ENCODE data around the gene TMBIM6.
A peak's percentile ranks its signal among the peaks of the same experiment; 100 is the strongest.
"Not testable (repeated sequence)": the region's sequence is repeated elsewhere in the genome, so short reads cannot be mapped to it uniquely, and the experiment has no call there.

The TMBIM6 gene, protein sequence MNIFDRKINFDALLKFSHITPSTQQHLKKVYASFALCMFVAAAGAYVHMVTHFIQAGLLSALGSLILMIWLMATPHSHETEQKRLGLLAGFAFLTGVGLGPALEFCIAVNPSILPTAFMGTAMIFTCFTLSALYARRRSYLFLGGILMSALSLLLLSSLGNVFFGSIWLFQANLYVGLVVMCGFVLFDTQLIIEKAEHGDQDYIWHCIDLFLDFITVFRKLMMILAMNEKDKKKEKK

DNA sequence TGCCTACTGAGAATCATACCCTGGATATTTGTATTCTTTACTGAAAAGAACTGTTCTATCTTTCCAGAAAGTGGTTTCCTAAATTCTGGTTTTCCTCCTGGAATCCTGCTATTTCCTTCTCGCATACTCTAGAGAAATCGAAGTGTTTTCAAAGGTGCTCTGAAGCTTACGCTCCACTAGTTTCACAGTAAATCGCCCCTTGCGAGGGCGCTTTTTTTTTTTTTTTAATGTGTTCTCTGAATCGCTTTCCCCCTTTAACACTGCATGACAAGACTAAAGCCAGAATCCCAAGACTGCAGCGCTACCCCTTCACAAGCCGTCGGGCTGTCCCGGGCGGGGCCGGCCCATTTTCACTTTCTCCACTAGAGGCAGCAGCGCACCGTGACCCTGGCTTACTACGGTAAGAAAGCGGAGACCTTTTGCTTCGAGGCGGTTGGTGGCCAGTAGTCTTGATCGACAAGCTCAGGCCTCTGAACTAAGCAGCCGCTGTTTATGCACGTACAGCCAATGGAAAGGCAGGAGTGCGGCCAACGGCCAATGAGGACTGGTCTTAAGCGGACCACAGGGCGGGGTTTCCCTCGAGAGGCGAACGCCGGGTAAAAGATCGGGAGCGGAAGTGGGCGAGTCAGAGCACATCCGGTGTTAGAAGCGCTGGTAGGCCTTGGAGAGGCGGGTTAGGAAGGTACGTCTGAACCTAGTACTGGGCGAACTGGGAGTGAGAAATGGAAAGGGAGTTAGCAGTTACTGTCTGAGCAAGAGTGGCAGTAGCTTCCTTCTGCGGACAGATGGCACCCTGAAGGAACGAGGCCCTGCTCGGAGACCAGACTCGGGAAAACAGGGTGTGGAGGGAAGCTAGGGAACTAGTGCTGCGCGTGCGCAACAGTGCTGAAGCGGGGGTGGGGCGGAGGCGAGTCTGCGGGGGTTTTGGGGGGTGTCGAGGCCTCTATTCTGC, at the start of gene TMBIM6:
TMBIM6 (plus strand) TSS at position 628 of the 952 bp plus-strand sequence. CDS start 10,937 bp downstream, outside the sequence.
- peak; percentile 100 for DNase-seq (ENCODE audit: low read depth)

DNA sequence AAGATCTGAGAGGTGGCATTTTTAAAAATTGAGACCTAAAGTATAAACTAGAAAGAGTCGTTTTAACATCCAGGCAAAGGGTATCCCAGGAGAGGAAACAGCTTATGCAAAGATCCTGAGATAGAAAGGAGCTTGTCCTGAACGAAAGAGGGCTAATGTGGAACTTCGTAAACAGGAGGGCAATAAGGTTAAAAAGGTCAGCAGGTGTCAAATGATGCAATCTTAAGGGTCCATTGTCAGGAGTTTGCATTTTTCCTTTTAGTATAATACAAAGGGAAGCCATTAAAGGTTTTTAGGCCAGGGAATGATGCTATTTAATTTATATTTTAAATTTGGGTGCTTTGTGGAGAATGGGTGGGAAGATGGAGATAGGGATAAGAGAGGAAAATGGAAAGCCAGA, 48.5 kb upstream of the TMBIM6 start:
- no peak for DNase-seq (ENCODE audit: low read depth)

DNA sequence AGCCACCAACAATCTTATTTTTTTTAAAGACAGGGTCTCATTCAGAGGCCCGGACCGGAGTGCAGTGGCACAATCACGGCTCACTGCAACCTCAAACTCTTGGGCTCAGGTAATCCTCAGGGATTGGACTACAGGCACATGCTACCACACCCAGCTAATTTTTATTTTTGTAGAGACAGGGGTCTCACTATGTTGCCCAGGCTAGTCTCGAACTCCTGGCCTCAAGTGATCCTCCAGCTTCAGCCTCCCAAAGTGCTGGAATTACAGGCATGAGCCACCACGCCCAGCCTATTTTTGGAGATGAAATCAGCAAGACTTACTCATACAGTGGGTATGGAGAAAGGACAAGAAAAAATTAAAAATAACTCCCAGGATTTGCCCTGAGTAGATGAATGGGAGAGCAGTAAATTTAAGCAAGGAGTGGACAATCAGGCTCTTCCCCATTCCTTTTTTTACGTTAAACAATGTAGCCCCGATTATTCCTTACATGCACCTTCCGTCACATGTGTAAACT, 47.4 kb upstream of the TMBIM6 start:
- DNase-seq (ENCODE audit: low read depth) = no peak

GRCh38 chr12:49696723-49697122, 44.6 kb upstream of the TMBIM6 start:
- DNase-seq (ENCODE audit: low read depth) = no peak

- DNase-seq (ENCODE audit: low read depth) = no peak
Measured at GRCh38 chr12:49697808-49698207, 43.5 kb upstream of the TMBIM6 start.

- DNase-seq (ENCODE audit: low read depth) = peak; percentile 67
Measured at GRCh38 chr12:49698619-49699545, 42.5 kb upstream of the TMBIM6 start.

DNA sequence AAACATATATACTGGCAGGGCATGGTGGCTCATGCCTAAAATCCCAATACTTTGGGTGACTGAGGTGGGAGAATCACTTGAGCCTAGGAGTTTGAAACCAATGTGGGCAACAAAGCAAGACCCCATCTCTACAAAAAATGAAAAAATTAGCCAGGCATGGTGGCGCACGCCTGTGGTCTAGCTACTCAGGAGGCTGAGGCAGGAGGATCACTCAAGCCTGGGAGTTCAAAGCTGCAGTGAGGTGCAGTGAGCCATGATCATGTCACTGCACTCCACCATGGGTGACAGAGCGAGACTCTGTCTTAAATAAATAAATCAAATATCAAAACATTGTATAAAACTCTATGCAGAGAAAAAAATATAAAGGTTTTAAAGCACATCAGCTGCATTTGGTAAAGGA, 39.3 kb upstream of the TMBIM6 start:
- DNase-seq (ENCODE audit: low read depth) = no peak

DNA sequence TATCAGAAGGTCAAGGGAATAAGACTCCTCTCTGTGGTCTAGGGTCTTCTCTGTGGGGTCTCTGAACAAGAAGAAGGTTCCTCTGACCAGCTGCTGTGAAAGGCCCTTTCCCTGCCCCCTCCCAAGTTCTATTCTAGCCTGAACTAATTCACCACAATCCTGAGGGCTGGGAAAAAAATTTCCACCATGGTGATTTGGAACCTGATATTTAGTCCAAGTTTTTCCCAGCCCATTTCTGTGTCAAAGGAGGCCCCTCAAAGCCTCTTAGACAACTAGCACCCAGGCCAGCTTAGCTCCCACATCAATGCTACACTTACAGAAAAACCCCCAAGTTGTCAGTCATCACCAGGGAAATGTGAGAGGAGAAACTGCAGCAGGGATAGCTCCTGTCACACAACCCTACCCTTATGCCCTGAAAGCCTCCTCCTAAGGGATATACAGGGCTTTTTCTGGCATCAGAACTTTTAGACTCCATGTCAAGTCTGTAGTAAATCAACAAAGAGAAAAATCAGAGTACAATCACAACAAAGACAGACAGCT, 38.6 kb upstream of the TMBIM6 start:
- DNase-seq (ENCODE audit: low read depth) = no peak

GRCh38 chr12:49703647-49704137, 37.7 kb upstream of the TMBIM6 start:
- peak; percentile 94 for DNase-seq (ENCODE audit: low read depth)

GRCh38 chr12:49705479-49706134, 35.8 kb upstream of the TMBIM6 start:
- peak; percentile 81 for DNase-seq (ENCODE audit: low read depth)

- DNase-seq (ENCODE audit: low read depth) = peak; percentile 67
Measured at GRCh38 chr12:49706351-49707127, 34.8 kb upstream of the TMBIM6 start.

- peak; percentile 95 for DNase-seq (ENCODE audit: low read depth)
Measured at GRCh38 chr12:49707128-49707811, 34.1 kb upstream of the TMBIM6 start, which contains the start of gene FMNL3. Gene FMNL3, minus strand, starts transcription at chr12:49707405. Its CDS starts 225 bp downstream, at chr12:49707180.

DNA sequence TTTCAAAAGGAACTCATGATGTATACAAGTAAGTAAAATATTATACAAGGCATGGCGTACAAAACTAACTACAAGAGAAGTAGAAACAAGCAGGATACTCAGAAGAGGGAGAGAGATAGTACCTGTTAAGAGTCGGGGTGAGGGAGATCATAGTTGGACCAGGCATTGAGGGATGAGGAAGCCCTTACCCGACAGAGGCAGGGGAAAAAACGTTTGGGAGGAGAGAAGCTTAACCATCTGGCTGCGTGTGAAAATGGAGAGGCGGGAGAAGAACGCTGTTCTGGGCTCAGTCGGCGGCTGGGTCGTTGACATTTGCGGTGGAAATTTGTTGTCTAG, 33.6 kb upstream of the TMBIM6 start:
- DNase-seq (ENCODE audit: low read depth) = no peak

DNA sequence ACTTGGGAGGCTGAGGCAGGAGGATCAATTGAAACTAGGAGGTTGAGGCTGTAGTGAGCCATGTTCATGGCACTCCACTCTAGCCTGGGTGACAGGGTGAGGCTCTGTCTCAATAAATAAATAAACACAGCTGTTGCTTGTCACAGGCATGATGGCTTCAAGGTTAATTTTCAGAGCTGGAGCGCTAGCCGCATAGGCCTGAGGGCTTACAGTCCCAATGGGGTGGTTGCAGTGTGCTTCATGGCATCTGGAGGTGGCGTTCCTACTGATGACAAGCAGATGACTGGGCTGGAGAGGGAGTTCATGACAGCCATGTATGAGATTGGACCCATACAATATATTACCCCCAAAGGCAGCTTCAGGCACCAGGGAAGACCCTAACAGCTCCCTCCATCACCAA, 32.5 kb upstream of the TMBIM6 start:
- no peak for DNase-seq (ENCODE audit: low read depth)

DNA sequence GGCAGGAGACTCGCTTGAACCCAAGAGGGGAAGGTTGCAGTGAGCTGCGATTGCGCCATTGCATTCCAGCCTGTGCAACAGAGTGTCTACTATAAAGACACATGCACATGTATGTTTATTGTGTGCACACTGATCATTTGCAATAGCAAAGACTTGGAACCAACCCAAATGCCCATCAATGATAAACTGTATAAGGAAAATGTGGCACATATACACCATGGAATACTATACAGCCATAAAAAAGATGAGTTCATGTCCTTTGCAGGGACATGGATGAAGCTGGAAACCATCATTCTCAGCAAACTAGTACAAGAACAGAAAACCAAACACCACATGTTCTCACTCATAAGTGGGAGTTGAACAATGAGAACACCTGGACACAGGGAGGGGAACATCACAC, 27.4 kb upstream of the TMBIM6 start:
- DNase-seq (ENCODE audit: low read depth) = not testable (repeated sequence)

- DNase-seq (ENCODE audit: low read depth) = no peak
Measured at GRCh38 chr12:49716553-49716952, 24.8 kb upstream of the TMBIM6 start.

GRCh38 chr12:49717800-49718199, 23.6 kb upstream of the TMBIM6 start:
- not testable (repeated sequence) for DNase-seq (ENCODE audit: low read depth)

- DNase-seq (ENCODE audit: low read depth) = peak; percentile 24
Measured at GRCh38 chr12:49720214-49720613, 21.1 kb upstream of the TMBIM6 start.

GRCh38 chr12:49721355-49721754, 20.0 kb upstream of the TMBIM6 start:
- DNase-seq (ENCODE audit: low read depth) = not testable (repeated sequence)
